Measurements from ENCODE around the gene STXBP6. TPM values are rescaled to one million over a fixed set of nuclear protein-coding genes. Genes with fewer than 3 reads are reported as not detected.

The STXBP6 gene
- total RNA-seq, 1 donor from 2014 or later = 27.1 TPM

DNA sequence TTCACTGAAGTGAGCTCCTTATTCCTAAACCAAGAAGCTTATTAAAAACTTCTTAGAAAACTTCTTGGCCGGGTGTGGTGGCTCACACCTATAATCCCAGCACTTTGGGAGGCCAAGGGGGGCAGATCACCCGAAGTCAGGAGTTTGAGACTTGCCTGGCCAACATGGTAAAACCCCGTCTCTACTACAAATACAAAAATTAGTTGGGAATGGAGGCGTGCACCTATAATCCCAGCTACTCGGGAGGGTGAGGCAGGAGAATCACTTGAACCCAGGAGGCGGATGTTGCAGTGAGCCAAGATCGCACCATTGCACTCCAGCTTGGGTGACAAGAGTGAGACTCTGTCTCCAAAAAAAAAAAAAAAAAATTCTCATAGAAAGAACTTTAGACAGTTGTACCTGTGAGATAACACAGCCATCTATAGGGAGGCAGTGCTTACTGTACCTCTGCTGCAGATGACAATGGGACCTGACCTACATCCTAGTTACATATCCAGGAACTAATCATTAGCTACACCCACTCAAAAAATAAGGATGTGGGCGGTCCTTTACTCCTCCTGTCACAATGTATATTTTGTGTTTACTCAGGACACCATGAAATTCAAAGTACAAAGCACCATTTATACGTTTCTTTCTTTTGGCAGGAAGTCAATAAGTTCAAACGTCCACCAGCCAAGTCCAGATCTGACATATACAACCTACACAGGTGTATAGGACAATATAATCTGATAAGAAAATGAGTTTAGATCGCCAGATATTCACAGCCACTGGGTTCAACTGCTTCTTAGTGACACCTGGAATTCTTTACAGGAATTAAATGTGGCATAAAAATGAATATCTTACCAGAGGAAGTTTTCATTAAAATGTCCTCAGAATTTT lies 14.9 kb downstream of the STXBP6 start:
- no peak for TF ChIP-seq EZH2 (IDR thresholded peaks at IDR 0.05; ENCODE audit: insufficient read depth, low read length)
- TF ChIP-seq, protein P1, sequence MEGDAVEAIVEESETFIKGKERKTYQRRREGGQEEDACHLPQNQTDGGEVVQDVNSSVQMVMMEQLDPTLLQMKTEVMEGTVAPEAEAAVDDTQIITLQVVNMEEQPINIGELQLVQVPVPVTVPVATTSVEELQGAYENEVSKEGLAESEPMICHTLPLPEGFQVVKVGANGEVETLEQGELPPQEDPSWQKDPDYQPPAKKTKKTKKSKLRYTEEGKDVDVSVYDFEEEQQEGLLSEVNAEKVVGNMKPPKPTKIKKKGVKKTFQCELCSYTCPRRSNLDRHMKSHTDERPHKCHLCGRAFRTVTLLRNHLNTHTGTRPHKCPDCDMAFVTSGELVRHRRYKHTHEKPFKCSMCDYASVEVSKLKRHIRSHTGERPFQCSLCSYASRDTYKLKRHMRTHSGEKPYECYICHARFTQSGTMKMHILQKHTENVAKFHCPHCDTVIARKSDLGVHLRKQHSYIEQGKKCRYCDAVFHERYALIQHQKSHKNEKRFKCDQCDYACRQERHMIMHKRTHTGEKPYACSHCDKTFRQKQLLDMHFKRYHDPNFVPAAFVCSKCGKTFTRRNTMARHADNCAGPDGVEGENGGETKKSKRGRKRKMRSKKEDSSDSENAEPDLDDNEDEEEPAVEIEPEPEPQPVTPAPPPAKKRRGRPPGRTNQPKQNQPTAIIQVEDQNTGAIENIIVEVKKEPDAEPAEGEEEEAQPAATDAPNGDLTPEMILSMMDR (IDR thresholded peaks at IDR 0.05; ENCODE audit: insufficient read depth, low read depth, low read length) = no peak
- FAIRE-seq = no peak
- H2AFZ ChIP-seq (ENCODE audit: low read depth, low read length) = no peak overlapping the region

DNA sequence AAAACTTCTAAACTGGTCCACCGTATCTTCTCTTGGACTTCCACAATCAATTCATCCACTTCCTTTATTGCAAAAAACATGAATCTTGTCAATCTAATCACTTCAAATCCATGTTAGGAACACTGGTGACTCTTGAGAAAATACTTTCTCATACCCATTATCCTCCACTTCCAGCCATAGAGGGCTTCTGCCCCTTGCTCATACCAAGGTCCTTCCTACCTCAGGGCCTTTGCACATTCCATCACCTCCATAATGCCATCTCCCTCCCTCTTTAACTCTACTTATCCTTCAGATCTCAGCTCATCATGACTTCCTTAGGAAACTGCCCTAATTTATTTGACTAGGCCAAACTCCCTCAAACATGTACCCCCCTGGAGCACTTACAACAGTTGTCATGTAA lies 16.6 kb downstream of the STXBP6 start:
- Histone ChIP-seq H3K9ac (ENCODE audit: low read length) (no peak overlapping the region), H3K79me2 (ENCODE audit: insufficient read depth, low read length) (no peaks in the 10 kb centered on the region), H2AFZ (ENCODE audit: low read depth, low read length) (no peak overlapping the region), H3K4me3 (ENCODE audit: insufficient read depth, low read depth, low read length) (no peak overlapping the region), H3K9me3 (ENCODE audit: insufficient read depth, low read depth, low read length) (no peaks in the 10 kb centered on the region), H3K36me3 (ENCODE audit: insufficient read depth, low read length) (no peaks in the 10 kb centered on the region), H3K4me2 (ENCODE audit: low read length) (no peak overlapping the region), H3K27me3 (ENCODE audit: insufficient read depth, low read length) (no peaks in the 10 kb centered on the region), H3K4me1 (ENCODE audit: insufficient read depth, low read length) (no peaks in the 10 kb centered on the region), H3K27ac (ENCODE audit: low read depth, low read length) (no peak overlapping the region), H4K20me1 (ENCODE audit: insufficient read depth, low read length) (no peaks in the 10 kb centered on the region)
- H3K27me3 Mint-ChIP-seq (ENCODE audit: low read depth, unreplicated experiment) = no peaks in the 10 kb centered on the region
- no peaks in the 10 kb centered on the region for H3K9me3 Mint-ChIP-seq (ENCODE audit: unreplicated experiment)
- H3K27ac Mint-ChIP-seq (ENCODE audit: unreplicated experiment) = no peak overlapping the region
- no peak overlapping the region for H3K4me3 Mint-ChIP-seq (ENCODE audit: unreplicated experiment)
- peaks cover 3% of the 10 kb centered on the region for H3K36me3 Mint-ChIP-seq (ENCODE audit: low read depth, unreplicated experiment)
- TF ChIP-seq, protein P1 (IDR thresholded peaks at IDR 0.05; ENCODE audit: insufficient read depth, low read depth, low read length) = no peak
- TF ChIP-seq EZH2 (IDR thresholded peaks at IDR 0.05; ENCODE audit: insufficient read depth, low read length) = no peak
- no peak for DNase-seq (ENCODE audit: low read depth)
- no peak for FAIRE-seq
- peaks cover 9% of the 10 kb centered on the region for H3K4me1 Mint-ChIP-seq (ENCODE audit: low read depth, unreplicated experiment)

More for the DNA sequence above, 14.9 kb downstream of the STXBP6 start:
- Mint-ChIP-seq H3K9me3 (ENCODE audit: unreplicated experiment) (no peaks in the 10 kb centered on the region), H3K27me3 (ENCODE audit: low read depth, unreplicated experiment) (no peaks in the 10 kb centered on the region), H3K36me3 (ENCODE audit: low read depth, unreplicated experiment) (peaks cover 2% of the 10 kb centered on the region), H3K4me1 (ENCODE audit: low read depth, unreplicated experiment) (peaks cover 12% of the 10 kb centered on the region), H3K4me3 (ENCODE audit: unreplicated experiment) (no peak overlapping the region), H3K27ac (ENCODE audit: unreplicated experiment) (no peak overlapping the region)
- Histone ChIP-seq H3K79me2 (ENCODE audit: insufficient read depth, low read length) (no peaks in the 10 kb centered on the region), H3K9me3 (ENCODE audit: insufficient read depth, low read depth, low read length) (no peaks in the 10 kb centered on the region), H3K27me3 (ENCODE audit: insufficient read depth, low read length) (no peaks in the 10 kb centered on the region), H3K27ac (ENCODE audit: low read depth, low read length) (no peak overlapping the region), H3K4me1 (ENCODE audit: insufficient read depth, low read length) (no peaks in the 10 kb centered on the region), H3K9ac (ENCODE audit: low read length) (no peak overlapping the region), H3K4me2 (ENCODE audit: low read length) (no peak overlapping the region), H3K36me3 (ENCODE audit: insufficient read depth, low read length) (no peaks in the 10 kb centered on the region), H4K20me1 (ENCODE audit: insufficient read depth, low read length) (no peaks in the 10 kb centered on the region), H3K4me3 (ENCODE audit: insufficient read depth, low read depth, low read length) (no peak overlapping the region)
- no peak for DNase-seq (ENCODE audit: low read depth)

Data from astrocyte (in vitro differentiated cells and primary cell).